GM18951 (cell line): ENCODE results near the gene UVRAG.

Experiments
- POLR2A ChIP-seq: IDR thresholded peaks from 4 replicates; pipeline ENCODE4 v1.6.1; 2011; ENCODE audit warnings: mild to moderate bottlenecking; ENCODE audit not compliant: insufficient read length, insufficient read depth; ENCODE audit errors: extremely low read depth
- in situ Hi-C: fragments of 300-500 bp; cut with MboI; formaldehyde crosslinking; loops from one replicate; pipeline ENCODE4 v1.12.0; 2022; ENCODE audit warnings: low sequenced_read_pairs, mixed read lengths, inconsistent platforms; ENCODE audit not compliant: unreplicated experiment

The UVRAG gene

DNA sequence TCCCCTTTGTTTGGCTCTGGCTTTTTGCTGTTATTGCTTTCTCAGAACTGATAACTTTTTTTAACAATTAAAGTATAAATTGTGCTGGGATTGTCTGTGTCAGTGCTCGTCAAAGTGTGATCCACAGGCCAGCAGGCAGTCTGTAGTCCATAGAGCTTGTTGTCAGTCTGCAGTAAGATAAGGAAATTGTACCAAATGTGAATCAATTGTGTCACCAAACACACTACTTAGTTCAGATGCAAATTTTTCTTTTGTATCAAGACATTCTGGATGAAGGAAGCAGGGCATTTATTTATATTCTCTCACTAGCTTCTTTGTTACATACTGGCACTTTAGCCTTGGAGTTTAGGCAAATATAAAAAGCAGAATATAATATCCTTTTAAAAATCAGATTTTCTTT is 270.3 kb downstream of the UVRAG start:
- TF ChIP-seq POLR2A: no peak
- in situ Hi-C loops: no loop called here

DNA sequence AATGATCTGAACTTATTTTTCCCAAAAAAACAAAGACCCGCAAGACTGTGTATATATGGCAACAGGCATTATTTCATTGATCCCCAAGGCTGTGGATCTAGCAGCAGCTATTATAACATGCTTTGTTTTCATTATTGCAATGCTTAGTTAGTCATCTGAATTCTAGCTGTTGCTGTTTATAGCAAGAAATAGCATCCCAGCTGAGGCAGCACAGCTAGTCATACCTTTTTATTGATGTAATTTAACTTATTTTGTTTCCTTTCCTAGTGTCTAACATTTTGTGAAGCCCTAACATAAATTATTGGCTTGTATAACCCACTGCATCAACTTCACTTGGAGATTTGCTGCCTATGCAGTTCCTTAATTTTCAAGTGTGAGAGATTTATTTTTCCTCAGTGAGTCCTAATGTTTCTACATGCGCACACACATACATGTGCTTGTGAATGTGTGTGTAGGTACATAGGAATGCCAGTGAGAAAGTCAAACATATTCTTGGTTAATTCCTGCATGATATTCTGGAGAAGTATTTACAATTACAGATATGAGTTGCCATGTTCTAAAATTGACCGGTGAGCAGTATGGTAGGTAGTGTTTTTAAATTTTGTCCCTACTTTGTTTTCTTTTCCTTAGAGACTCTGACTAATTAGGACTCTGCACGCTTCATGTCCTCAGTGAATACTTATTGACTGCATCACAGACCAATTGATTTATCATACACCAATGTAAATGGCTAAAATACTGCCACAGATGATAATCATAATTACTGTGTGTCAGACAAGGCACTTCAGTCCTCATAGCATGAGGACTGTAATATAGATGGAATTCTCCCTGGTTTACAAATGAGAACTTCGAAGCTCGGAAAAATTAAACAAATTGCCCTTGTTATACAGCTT is 272.0 kb downstream of the UVRAG start:
- TF ChIP-seq POLR2A: no peak
- in situ Hi-C loops: no loop called here

DNA sequence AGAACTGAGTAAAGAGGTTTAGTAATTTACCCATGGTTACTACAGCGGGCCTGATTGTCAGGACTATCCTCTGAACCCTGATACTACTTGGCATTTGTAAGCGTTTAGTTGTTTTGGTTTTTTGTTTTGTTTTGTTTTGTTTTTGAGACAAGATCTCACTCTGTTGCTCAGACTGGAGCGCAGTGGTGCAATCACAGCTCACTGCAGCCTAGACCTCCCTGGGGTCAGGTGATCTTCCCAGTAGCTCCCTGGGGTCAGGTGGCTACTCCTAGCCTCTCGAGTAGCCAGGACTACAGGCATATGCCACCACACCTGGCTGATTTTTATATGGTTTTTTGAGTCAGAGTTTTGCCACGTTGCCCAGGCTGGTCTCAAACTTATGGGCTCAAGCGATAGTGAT is 272.7 kb downstream of the UVRAG start:
- TF ChIP-seq POLR2A: no peak
- in situ Hi-C loops: no loop called here

DNA sequence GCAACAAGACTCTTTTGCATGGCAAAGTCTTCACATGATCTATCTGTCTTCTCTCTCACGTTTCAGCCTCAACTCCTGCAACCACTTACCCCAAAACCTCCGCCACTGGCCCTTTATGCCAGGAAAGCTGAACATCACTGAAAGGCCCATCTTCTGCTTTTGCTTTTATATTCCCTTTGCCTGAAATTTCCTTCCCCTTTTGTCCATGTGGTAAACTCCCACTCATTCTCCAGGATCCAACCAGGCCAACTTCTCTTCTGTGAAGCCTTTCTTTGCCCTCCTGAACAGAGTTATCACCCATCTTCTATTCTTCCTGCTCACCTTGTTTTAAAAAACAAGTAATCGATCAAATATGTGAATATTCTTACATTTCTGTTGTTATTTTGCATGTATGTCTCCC is 273.5 kb downstream of the UVRAG start:
- in situ Hi-C loops: no loop called here
- TF ChIP-seq POLR2A: no peak

DNA sequence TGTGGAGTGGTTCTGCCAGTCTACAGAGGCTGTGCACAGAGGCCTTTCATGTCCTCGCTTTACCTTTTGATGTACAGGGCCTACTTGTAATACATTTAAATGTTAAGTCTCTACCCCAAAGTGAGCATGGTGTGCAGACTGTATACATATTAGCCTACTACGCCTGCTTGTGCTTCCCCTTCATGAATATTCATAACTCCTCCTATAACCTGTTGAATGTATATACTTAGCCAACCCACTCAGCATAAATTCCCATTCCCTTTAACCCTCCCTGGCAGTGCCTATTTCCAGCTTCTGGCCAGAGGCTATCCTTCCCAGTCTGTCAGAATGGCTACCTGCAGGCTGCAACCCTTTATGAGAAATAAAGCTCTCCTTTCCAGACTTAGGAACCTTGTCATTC is 275.2 kb downstream of the UVRAG start:
- no peak for TF ChIP-seq POLR2A
- in situ Hi-C loops: no loop called here

DNA sequence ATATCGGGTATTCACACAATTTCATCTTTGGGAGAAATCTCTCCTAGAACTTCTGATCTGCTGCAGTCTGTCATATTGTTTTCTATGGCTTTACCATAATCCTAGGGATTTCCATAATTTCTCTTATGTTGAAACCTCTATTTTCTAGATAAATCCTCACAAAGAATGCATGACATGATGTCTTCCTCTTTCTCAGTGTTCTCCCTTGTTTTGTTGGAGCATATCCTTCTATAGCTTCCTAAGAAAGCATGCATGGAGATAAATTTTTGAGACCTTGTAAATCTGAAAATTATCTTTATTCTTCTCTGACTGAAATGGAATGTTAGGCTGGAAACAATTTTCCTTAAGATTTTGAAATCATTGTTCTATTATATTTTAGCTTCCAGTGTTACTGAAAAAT is 275.8 kb downstream of the UVRAG start:
- no peak for TF ChIP-seq POLR2A
- in situ Hi-C loops: no loop called here

DNA sequence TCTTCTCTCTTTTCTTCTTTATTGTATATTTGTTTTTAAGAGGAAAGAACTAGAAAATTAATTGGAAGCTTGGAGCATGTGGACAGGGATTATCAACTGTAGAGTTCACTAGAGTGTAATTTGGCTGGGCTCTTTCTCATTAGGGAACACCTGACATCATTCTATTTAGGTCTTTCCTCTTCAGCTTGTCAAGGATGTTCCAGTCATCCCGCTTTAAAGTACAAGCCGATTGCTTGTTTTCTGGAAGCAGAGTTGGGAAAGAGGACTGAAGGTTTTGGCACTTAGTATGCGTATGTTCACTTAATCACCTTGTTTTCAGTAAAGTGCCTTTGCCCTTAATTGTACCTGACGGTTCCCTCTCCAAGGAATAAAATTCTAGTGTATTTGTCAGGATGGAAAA is 279.7 kb downstream of the UVRAG start:
- no peak for TF ChIP-seq POLR2A
- in situ Hi-C loops: no loop called here

DNA sequence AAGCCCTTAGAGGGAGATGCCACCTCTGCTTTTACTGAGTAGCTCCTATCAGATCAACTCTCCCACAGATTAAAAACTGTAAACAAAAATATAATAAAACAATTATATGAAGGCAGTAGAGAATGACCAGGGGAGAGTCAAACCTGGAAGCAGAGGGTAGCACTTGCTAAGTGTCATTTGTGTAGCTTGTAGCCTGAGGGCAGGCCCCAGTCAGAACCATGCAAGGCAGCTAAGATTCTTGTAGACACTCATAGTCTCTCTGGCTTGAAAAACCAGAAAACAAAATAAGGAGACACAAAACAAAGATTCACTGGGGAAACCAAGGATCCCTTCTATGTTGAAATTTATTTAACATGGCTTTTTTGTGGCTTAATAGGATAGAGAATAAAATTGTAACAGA is 280.9 kb downstream of the UVRAG start:
- in situ Hi-C loops: no loop called here
- no peak for TF ChIP-seq POLR2A

DNA sequence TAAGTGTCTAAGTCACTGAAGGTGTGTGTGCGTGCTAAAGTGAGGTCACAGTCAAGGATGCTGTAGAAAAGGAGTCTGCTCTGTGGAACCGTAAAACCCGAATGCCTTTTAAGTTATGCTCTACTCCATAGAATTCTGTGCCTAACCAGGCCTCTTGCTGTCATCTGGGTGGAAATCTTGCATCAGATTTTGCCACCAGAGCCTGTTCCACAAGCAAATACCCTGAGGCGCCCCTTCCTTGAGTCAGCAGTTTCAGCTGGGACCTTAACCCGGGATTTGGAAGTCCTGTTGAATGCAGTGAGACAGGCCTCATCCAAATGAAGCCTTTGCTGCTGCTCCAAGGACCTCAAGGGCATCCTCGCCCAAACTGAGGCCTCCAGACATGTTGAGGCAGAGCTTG is 281.5 kb downstream of the UVRAG start:
- TF ChIP-seq POLR2A: no peak
- in situ Hi-C loops: no loop called here

DNA sequence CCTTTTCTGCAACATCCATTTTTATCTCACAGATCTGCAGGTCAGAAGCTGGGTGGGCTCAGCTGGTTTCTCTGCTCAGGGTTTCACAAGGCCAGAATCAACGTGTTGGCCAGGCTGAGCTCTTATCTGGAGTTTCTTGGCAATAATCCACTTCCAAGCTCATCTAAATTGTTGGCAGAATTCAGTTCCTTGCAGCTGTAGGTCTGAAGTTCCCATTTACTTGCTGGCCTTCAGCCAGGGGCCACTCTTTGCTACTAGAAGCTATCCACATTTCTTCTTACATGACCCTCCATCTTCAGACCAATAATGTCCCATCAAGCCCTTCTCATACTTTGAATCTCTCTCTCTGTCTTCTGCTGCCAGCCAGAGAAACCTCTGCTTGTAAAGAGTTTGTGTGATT is 287.8 kb downstream of the UVRAG start:
- in situ Hi-C loops: no loop called here
- no peak for TF ChIP-seq POLR2A

DNA sequence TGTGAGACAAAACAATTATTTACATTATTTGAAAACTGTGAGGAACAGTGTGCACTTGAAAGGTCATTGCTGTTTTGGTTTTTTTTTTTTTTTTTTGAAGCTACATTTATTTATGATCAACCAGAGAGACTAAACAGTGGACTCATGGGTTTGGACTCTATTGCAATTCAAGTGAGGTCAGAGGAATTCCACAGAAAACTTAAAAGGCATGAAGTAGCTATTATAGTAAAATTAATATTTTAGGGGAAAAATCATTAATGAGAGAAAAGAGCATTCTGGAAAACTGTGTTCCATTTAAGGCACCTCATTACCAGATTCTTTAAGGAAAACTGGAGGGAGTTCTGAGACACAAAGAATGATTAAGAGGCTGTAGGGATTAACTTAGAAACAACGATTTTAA is 288.4 kb downstream of the UVRAG start:
- in situ Hi-C loops: no loop called here
- no peak for TF ChIP-seq POLR2A

DNA sequence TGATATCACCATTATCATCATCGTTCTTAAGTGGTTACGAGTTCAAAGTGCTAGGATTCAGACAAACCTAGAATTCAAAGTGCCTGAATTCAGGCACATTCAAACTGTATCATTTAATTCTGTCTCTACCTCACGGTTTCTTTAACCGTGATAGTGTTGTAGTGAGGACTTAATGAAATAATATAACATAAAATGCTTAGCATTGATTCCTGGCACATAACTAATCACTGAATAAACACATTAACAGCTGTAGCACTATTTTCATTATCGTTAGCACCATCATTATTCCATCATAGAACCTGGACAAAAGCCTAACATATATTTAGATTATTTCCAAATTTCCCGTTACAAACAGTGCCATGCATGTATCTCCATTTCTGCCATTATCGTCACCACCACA is 289.3 kb downstream of the UVRAG start:
- in situ Hi-C loops: no loop called here
- TF ChIP-seq POLR2A: no peak

DNA sequence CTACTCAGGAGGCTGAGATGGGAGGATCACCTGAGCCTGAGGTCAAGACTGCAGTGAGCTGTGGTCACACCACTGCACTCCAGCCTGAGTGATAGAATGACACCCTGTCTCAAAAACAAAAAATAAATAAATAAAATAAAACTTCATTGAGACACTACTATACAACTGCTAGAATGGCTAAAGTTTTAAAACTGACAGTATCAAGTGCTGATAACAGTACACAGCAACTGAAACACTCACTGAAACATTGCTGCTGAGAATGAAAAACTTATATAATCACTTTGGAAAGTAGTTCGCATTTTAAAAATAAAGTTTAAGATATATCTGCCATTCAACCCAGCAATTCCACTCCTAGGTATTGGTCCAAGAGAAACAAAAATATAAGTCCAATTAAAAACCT is 290.6 kb downstream of the UVRAG start:
- in situ Hi-C loops: no loop called here

DNA sequence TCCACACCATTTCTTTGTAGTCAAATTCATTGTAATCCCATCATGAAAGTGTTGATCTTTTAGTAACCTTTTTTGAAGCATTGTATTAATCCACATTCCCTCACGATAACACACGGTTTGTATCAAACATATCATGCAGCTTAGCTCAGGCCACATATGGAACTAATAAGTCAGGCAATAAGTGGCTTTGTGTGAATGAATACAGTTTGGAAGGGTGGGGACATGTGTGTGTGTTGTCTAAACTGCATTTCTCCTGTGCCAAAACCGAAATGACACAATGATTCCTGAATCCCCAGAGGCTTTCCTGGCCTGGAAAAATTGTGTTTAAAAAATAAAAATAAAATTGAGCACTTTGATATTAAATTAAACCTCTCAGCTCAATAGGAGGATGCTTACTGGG is 293.0 kb downstream of the UVRAG start:
- TF ChIP-seq POLR2A: no peak
- in situ Hi-C loops: no loop called here

More for the DNA sequence above, 290.6 kb downstream of the UVRAG start:
- no peak for TF ChIP-seq POLR2A
